Astrocyte of the hippocampus (primary cell): ENCODE data around the gene NCKAP5.
"Not testable (repeated sequence)": the region's sequence is repeated elsewhere in the genome, so short reads cannot be mapped to it uniquely, and the experiment has no call there.

Experiments
- DNase-seq: peaks from one replicate; pipeline ENCODE4 v3.0.0; 2011; ENCODE audit warnings: low read depth, low spot score

Gene NCKAP5

DNA sequence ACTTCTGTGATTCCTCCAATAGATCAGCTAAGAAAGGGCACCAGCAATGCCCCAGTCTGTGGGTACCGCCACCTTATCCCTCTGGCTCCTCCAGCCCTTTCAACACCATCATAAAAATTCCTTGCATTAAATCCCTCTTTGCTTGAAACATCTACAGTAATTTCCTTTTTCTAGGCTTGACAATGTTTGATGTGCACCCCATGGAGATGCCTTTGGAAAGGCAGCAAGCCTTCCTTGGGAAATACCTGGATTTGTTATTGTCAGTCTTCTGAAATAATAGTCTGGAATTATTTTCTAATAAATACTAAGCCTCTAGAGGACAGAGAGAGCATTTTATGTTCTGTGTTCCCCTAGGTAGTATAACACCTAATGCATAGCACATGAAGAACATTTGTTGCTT lies 46.1 kb downstream of the NCKAP5 start:
- no peak for DNase-seq

DNA sequence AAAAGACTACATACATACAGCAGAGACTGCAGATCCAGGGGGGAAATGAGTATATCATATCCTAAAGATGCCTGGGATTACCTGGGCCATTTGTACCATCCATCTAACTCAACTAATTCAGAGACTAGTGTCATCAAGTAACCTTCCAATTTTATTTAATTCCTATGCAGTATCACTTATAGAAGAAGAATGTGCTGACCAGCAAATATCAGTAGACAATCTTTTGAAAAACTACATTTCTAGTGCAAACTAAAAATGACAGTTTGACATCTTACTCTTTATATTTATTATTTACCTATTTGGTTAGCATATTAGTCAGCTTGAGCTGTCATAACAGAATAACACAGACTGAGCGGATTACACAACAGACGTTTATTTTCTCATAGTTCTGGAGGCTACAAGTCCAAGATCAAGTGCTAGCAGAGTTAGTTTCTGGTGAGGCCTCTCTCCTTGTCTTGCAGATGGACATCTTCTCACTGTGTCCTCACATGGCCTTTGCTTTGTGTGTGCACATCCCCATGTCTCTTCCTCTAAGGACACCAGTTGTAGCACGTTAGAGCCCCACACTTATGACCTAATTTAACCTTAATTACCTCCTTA lies 47.0 kb downstream of the NCKAP5 start:
- no peak for DNase-seq

GRCh38 chr2:133519677-133520076 lies 48.6 kb downstream of the NCKAP5 start:
- DNase-seq, result not testable (repeated sequence)

- DNase-seq, result no peak
Observed at GRCh38 chr2:133518700-133519344, 49.4 kb downstream of the NCKAP5 start.

- no peak for DNase-seq
Observed at GRCh38 chr2:133517876-133518275, 50.4 kb downstream of the NCKAP5 start.

DNA sequence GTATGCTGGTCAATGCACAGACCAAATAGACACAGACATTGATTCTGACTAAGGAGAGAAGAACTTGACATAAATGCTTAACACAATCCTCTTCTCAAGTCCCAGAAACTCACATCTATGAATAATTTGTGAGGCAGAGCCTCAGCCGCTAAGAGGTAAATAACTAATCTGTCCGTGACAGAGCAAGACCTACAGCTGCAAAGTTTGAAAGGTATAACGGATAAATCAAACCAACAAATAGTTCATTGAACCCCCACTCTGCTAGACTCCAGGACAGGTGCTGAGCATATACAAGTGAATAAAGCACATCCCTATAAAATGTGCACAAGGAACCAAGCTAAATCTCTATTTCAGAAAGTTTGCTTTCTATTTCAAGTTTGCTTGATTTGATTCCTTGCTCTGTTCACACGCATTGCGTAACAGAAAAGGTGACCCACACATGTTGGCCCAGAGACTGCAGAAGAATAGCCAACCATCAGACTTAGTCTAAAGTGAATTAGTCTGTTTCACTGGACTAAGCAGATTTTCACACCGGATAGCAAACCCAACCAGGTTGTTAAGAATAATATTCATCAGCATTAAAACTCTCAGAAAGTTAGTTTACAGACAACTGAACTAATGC lies 51.7 kb downstream of the NCKAP5 start:
- no peak for DNase-seq

- DNase-seq, result no peak
Observed at GRCh38 chr2:133515271-133515670, 53.0 kb downstream of the NCKAP5 start.

GRCh38 chr2:133513893-133514292 lies 54.4 kb downstream of the NCKAP5 start:
- no peak for DNase-seq

DNA sequence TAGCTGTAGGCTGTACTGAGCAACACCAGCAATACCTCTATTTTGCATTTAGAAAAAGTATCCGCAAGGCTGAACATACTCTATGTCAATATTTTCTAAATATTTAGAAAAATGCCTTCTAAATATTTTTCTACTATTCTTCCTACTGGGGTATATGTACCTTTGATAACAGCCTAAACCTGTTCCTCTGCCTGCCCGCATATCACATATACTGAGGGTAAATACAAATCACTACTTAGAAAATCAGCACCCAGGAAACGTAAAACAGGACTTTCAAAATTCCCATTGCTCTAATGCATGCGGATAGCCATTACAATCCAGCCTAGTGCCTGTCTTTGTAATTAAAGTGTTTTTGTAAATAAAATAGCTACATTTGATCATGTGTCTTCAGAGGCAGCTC lies 56.1 kb downstream of the NCKAP5 start:
- no peak for DNase-seq

- DNase-seq, result no peak
Observed at GRCh38 chr2:133511679-133512078, 56.6 kb downstream of the NCKAP5 start.

DNA sequence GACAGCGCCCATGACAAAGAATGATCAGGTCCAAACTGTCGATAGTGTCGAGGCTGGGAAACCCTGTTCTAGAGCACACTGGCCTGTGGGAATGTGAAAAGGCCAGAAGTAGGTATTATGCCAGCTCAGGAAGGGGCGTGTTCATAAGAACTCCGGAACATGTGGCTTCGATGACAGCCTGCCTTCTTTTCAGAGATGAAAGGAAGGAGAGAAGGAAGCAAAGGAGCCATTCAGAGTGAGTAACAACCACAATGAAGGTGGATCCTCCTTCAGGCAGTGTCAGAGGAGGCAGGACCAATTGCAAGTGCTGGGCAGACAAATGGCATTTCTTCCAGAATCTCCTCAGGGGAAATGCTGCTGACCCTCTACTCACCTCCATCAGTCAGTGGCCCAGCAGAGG lies 58.5 kb downstream of the NCKAP5 start:
- DNase-seq, result no peak

DNA sequence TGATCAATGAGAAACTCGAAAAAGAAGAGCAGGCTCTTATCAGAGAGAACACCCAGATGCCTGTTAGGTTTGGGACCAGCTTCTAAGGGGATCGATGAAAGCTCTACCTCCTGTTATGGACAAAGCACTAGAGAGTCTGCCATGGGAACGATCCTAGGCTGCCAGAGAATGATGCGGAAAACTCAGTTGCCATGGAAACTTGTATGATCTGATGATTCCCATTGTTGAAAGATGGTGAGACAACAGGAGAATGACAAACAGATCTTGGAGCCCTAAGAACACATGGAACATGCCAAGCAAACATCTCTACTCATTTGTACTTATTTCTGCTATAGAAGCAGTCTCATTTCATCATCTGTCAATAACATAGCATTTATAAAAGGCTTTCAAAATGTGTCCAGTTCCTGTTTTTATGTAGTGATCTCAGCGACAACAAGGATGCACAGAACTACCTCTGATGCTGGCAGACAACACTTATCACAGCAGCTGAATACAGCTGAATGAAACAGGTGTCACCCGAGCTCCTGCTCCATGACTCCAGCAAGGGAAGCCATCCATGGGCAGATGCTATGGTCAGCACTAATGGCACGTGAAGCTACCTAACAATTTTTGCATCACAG lies 59.6 kb downstream of the NCKAP5 start:
- DNase-seq, result no peak

GRCh38 chr2:133506996-133507395 lies 61.3 kb downstream of the NCKAP5 start:
- DNase-seq, result no peak

DNA sequence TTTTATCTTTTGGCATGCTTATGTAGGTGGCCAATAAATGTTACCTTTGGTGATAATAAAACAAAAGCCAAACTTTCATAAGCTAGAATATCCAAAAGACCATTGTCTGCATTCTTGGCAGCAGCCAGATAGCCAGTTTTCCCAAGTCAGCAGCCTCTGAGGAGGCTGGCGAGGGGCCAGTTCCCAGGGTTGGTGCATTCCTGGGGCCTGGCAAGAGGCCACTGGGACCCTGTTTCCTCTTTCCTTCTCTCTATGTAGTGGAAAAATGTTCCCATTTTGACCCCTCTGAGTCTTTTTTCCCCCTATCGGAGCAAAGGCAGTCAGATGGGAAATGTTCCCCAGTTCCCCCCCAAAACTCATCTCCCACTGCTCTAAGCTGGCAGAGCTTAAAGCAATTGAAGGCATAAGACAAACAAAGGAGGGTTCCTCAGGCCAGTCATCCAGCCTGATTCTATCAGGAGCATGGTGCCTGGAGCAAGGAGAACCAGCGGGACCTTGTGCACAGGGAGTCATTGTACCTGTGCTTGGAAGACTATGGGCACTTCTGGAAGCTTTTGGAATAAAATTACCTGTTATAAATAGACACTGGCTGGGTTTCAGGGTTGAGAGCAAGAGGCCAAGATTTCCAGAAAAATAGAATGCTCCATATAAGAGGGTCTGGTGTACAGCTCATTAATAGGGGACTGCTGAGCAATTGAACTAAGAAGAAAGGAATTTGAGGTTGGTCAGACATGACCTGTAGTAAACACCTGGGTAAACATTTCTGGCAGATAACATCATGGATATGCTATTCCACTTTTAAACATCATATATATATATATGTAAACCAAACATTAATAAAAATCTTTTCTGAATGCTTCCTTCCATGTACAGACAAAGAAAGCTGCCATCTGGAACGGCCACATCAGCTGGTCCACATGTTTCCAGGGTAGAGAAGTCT lies 63.4 kb downstream of the NCKAP5 start:
- peak; percentile 95 for DNase-seq

GRCh38 chr2:133503927-133504326 lies 64.3 kb downstream of the NCKAP5 start:
- DNase-seq, result no peak

DNA sequence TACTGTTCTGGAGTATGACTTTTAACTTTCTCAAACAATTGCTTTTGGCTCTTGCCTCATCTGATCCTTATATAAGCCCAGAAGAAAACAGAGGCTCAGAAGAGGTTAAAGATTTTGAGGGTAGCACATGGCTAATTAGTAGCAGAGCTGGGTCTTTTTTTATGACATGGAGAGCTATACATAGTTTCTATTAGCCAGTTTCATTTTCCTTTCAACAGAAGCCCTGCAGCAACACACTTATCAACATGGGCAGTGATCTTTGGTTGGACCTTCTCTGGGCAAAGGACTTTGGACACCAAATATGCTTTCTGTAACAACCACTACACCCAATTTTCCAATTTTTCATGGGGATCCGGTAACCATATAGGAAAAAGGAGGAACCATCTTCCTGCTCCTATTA lies 64.9 kb downstream of the NCKAP5 start:
- no peak for DNase-seq

- DNase-seq, result no peak
Observed at GRCh38 chr2:133502678-133503077, 65.6 kb downstream of the NCKAP5 start.

DNA sequence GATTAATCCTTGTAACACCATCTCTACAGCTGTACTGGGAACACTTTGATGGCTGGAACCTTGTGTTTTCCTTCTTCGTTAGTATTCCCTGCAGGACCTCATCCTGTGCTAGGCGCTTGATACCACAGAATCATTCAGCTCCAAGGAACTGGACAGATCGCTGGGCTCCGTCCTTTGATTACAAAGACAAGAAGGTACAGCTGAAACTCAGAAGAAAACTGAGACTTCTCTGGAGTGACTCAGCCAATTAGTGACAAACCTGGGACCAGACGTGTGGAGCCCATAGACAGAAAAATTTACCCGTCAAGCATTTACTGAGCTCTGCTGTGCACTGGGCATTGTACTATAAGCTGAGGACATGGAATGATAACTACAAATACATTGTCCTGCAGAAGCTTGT lies 67.3 kb downstream of the NCKAP5 start:
- peak; percentile 32 for DNase-seq

DNA sequence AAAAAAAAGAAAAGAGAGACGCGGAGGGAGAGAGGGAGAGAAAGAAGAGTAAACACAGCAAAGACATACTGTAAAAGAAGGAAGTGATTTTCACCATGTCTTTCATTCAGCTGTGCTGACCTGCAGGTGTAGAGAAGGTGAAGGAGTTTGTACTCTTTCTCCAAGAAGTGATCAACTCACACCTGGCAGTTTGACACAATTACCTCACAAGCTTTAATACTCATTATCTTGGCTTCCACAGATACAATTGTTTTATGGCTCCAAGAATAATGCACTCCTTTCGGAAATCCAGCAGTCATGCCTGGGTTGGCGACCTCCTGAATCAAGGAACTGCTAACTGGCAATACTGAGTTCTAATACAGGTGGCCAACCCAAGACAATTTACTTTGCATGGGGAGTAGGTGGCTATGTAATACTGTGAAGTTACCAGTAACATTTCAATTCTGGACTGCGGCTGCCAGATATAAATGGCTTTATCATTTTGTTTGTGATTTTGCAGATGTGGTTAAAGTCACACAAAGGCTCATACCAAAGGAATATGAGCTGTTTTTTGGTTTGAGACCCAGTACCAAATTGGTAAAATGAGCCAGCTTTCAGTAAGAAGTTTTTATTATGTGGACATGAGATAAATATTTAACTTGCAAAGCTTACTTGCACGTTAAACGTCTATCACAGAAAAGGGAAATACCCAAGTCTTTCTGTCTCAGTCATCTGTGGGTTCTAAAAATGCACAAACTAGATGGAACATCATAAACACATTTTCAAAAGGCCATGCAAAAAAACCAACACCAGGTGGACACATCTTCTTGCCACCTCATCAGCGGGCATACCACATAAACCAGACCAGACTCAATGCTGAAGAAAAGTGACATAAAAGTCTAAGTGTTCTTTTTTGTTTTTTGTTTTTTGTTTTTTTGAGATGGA lies 69.3 kb downstream of the NCKAP5 start:
- DNase-seq, result no peak

- no peak for DNase-seq
Observed at GRCh38 chr2:133497951-133498565, 70.2 kb downstream of the NCKAP5 start.
